Measurements from ENCODE around the gene DPT.

DNA sequence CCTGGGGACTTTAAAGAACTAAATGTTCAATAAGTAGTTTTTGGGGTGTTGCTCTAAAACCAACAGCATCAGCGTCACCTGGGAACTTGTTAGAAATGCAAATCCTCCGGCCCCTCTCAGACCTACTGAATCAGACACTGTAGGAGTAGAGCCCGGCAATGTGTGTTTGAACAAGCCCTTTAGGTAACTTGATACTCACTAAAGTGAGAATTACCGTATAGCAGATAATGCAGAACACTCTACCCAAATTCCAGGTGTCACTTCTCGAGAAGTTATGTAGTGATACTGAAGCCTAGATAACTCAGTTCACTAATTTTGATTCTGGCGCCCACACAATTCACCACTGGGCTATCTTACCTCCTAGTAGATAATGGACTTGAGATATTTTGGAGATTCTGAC, 3.7 kb upstream of the DPT start:
- TF ChIP-seq, protein P1, sequence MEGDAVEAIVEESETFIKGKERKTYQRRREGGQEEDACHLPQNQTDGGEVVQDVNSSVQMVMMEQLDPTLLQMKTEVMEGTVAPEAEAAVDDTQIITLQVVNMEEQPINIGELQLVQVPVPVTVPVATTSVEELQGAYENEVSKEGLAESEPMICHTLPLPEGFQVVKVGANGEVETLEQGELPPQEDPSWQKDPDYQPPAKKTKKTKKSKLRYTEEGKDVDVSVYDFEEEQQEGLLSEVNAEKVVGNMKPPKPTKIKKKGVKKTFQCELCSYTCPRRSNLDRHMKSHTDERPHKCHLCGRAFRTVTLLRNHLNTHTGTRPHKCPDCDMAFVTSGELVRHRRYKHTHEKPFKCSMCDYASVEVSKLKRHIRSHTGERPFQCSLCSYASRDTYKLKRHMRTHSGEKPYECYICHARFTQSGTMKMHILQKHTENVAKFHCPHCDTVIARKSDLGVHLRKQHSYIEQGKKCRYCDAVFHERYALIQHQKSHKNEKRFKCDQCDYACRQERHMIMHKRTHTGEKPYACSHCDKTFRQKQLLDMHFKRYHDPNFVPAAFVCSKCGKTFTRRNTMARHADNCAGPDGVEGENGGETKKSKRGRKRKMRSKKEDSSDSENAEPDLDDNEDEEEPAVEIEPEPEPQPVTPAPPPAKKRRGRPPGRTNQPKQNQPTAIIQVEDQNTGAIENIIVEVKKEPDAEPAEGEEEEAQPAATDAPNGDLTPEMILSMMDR (IDR thresholded peaks at IDR 0.05; ENCODE audit: low read length) = no peak
- no peak for TF ChIP-seq EZH2 (optimal IDR thresholded peaks at IDR 0.05; ENCODE audit: low read depth, low read length)
- no peak for TF ChIP-seq EZH2phosphoT487 (IDR thresholded peaks at IDR 0.05; ENCODE audit: low read length)

Measured in MM.1S (cell line).